HL-60 (cell line): ENCODE results near the gene CFAP58.

Experiments
- GABPA ChIP-seq: IDR thresholded peaks from 2 replicates; pipeline ENCODE4 v1.6.1; 2012; ENCODE audit warnings: low read depth
- POLR2AphosphoS5 ChIP-seq: IDR thresholded peaks from 2 replicates; pipeline ENCODE4 v1.6.1; 2012; ENCODE audit warnings: low read depth

GRCh38 chr10:104437226-104437625 is 83.6 kb downstream of the CFAP58 start:
- TF ChIP-seq POLR2AphosphoS5 (no peak), GABPA (no peak)
